ENCODE data around the gene NTRK3. TPM values are rescaled to one million over a fixed set of nuclear protein-coding genes. Genes with fewer than 3 reads are reported as not detected.

Gene NTRK3
- total and polyA plus RNA-seq, 2 of the 8 experiments (the other 6 are each of a cell fraction or from before 2014, with no cell fraction given), result 4.5 to 6.8 TPM

DNA sequence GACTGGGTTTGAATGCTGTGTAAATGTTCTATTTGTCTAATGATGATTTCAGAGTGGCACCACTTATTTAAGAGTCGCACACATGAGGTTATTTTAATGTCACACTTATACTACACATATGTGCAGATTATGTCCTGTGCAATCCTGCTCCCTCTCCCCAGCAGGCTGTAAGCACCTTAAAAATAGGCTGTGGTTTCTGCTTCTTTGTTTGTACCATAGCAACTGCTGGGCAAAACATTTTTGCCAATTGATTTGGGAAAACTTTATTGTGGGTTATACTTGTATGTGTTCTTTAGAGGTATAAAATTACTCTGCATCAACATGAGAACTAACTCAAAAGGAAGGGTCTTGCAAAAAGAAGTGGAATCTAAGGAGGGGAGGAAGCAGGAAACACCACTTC lies 318.5 kb downstream of the NTRK3 start:
- Histone ChIP-seq H3K56ac (replicated peaks; ENCODE audit: insufficient read length, low read depth, low read length) (no peak overlapping the region), H3K4me3 (ENCODE audit: extremely low read depth in 1 of 4, insufficient read depth in 2 of 4, low read depth in 3 of 4, low read length in 4 of 4) (no peak overlapping the region), H4K8ac (ENCODE audit: extremely low read depth, insufficient read depth, low read length) (no peak overlapping the region), H2BK12ac (ENCODE audit: low read depth, low read length) (no peak overlapping the region), H2AFZ (ENCODE audit: low read length) (no peak overlapping the region), H3K23ac (ENCODE audit: insufficient read length) (no peak overlapping the region), H3K23me2 (ENCODE audit: low read depth, low read length) (no peaks in the 10 kb centered on the region), H3K27ac (ENCODE audit: low read depth, low read length) (no peak overlapping the region), H3K36me3 (ENCODE audit: control insufficient read depth in 2 of 4, insufficient read depth in 4 of 4, low read length in 3 of 4) (no peaks in the 10 kb centered on the region), H3K9ac (replicated peaks in 1 of 4; ENCODE audit: extremely low read depth in 1 of 4, low read depth in 3 of 4, low read length in 3 of 4) (no peak overlapping the region), H4K20me1 (replicated peaks in 1 of 2; ENCODE audit: control insufficient read depth in 1 of 2, insufficient read depth in 2 of 2, low read length in 2 of 2) (no peaks in the 10 kb centered on the region), H2BK120ac (replicated peaks; ENCODE audit: low read depth, low read length) (no peak overlapping the region), H3K14ac (ENCODE audit: insufficient read length) (no peak overlapping the region), H3K79me1 (ENCODE audit: low read depth, low read length) (no peaks in the 10 kb centered on the region), H3K18ac (ENCODE audit: extremely low read depth, low read length) (no peak overlapping the region), H2BK20ac (ENCODE audit: low read length) (no peak overlapping the region), H4K91ac (replicated peaks; ENCODE audit: insufficient read length, low read length) (no peak overlapping the region), H2BK15ac (ENCODE audit: low read length) (no peak overlapping the region), H3K4ac (replicated peaks; ENCODE audit: insufficient read length, low read depth, low read length) (no peak overlapping the region), H2AK5ac (ENCODE audit: low read depth, low read length) (no peak overlapping the region), H3K27me3 (replicated peaks in 1 of 4; ENCODE audit: control insufficient read depth in 3 of 4, extremely low read depth in 1 of 4, insufficient read depth in 3 of 4, low read length in 3 of 4) (no peaks in the 10 kb centered on the region), H3K4me1 (replicated peaks in 1 of 4; ENCODE audit: control insufficient read depth in 3 of 4, insufficient read depth in 4 of 4, low read length in 3 of 4) (no peaks in the 10 kb centered on the region), H3K79me2 (ENCODE audit: control insufficient read depth in 1 of 2, insufficient read depth in 2 of 2, low read length in 2 of 2) (no peaks in the 10 kb centered on the region), H2BK5ac (ENCODE audit: low read depth, low read length) (no peak overlapping the region), H3K4me2 (ENCODE audit: insufficient read depth in 1 of 2, low read depth in 2 of 2, low read length in 2 of 2) (no peak overlapping the region), H4K5ac (ENCODE audit: insufficient read length, low read depth, low read length) (no peak overlapping the region), H3K9me3 (ENCODE audit: insufficient read depth in 2 of 2, low read depth in 1 of 2, low read length in 1 of 2) (no peaks in the 10 kb centered on the region)
- ChIA-PET CTCF (ENCODE audit: partially characterized antibody) (no interaction called here), POLR2A (ENCODE audit: partially characterized antibody) (no interaction called here)
- FAIRE-seq (no peak), DNase-seq (ENCODE audit: low read depth in 1 of 2, low spot score in 2 of 2) (no peak)
- no peak for TF ChIP-seq KDM4A (IDR thresholded peaks at IDR 0.05; ENCODE audit: low read depth, low read length, severe bottlenecking)
- no peak for TF ChIP-seq CREB1 (IDR thresholded peaks at IDR 0.05)
- no peak for TF ChIP-seq KDM5A (IDR thresholded peaks at IDR 0.05; ENCODE audit: low read length)
- 80% methylated on average over 1 of the region's 1 CpG; no CpG with 5 or more reads in 1 of the 2 experiments for WGBS, 2 experiments (ENCODE audit: extremely low coverage in 1 of 2, insufficient coverage in 1 of 2, insufficient read length in 1 of 2, insufficient replicate concordance in 2 of 2, low coverage in 1 of 2, low lambda C conversion rate in 2 of 2, missing lambda C conversion rate in 1 of 2)
